ENCODE measurements around the gene NAV1.
"Not testable (repeated sequence)": the region's sequence is repeated elsewhere in the genome, so short reads cannot be mapped to it uniquely, and the experiment has no call there.

Gene NAV1

GRCh38 chr1:201504799-201505502 is 34.0 kb upstream of the NAV1 start:
- DNase-seq, result peak; percentile 51

DNA sequence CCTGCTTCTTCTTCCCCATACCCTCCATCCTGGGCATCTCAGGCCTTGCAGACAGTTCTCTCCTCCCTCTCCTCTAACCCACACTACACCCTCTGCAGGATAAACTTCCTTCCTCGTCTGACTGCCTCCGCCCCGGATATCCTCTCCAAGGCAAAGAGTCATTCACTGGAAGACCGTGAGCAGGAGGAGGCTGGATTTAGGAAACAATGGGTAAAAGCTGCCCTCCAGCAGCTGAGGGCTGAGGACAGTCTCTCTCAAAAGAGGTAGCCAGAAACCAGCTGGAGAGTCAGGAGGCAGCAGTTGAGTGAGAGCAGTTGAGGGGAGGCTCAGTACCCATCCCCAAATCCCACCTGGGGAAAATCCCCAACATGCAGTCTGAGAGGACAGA is 33.4 kb upstream of the NAV1 start:
- peak; percentile 55 for DNase-seq

- no peak for DNase-seq
Measured at GRCh38 chr1:201506092-201506491, 32.8 kb upstream of the NAV1 start.

- peak; percentile 75 for DNase-seq
Measured at GRCh38 chr1:201506557-201507359, 32.2 kb upstream of the NAV1 start, which contains the start of gene CSRP1. Gene CSRP1, minus strand, starts transcription at chr1:201507123. Its CDS starts 10,820 bp downstream, at chr1:201496303.

- DNase-seq, result no peak
Measured at GRCh38 chr1:201507360-201507675, 31.6 kb upstream of the NAV1 start.

- no peak for DNase-seq
Measured at GRCh38 chr1:201508809-201509208, 30.1 kb upstream of the NAV1 start.

DNA sequence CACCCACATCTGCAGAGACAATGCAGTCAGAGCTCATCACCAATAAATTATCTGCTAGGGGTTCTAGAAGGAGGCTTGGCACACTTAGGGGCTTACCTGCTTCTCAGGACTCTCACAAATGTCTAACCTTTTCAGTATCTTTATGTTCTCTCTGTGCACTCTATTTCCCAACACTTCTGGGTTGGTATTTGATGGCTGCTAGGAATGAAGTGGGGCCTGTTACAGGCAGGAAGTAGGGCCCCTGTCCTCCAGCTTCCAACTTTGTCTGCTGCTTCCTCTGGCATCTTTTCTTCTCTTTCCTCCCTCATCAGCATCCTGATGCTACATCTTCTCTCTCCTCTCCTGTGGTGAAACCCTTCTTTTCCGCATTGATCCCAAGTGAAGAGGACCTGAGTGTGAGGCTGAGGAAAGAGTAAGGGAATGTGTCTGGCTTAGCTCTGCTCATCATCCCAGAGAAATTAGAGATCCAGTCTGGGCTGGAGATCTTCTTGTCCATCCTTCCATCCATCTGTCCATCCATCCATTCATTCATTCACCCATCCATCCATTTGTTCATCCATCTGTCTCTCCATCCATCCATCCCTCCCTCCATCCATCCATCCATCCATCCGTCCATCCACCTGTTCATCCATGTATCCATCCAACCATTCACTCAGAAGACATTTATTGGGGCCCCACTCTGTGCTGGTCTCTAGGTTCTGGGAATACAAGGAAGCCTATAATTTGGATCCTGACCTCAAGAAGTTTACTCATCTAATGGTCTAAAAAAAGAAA is 29.1 kb upstream of the NAV1 start:
- no peak for DNase-seq

- DNase-seq, result no peak
Measured at GRCh38 chr1:201510734-201511133, 28.2 kb upstream of the NAV1 start.

DNA sequence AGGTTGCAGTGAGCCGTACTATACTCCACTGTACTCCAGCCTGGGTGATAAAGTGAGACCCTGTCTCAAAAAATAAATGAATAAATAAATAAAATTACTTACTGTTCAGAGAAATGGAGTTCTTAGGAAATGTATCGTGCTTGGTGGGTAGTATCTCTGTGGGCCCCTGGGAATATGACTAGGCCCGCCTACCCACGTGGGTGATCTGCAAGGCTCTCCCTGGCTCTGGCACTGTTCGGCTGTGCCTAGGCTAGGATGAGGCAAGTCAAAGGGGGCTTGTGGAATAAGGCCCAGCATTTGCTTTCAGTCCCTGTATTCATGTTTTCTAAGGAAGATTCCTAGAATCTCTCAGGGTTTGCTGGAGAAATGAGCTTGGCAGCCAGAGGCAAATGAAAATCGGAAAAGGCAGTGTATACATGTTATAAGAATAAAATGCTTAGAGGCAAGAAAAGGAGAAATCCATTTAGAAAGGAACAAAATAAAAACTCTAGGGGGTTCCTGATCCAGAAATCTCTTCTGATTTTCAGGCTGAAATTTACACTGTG is 27.5 kb upstream of the NAV1 start:
- no peak for DNase-seq

- no peak for DNase-seq
Measured at GRCh38 chr1:201511941-201512539, 26.9 kb upstream of the NAV1 start.

GRCh38 chr1:201513498-201514243 is 25.3 kb upstream of the NAV1 start:
- DNase-seq, result no peak

GRCh38 chr1:201514466-201514865 is 24.5 kb upstream of the NAV1 start:
- DNase-seq, result no peak

DNA sequence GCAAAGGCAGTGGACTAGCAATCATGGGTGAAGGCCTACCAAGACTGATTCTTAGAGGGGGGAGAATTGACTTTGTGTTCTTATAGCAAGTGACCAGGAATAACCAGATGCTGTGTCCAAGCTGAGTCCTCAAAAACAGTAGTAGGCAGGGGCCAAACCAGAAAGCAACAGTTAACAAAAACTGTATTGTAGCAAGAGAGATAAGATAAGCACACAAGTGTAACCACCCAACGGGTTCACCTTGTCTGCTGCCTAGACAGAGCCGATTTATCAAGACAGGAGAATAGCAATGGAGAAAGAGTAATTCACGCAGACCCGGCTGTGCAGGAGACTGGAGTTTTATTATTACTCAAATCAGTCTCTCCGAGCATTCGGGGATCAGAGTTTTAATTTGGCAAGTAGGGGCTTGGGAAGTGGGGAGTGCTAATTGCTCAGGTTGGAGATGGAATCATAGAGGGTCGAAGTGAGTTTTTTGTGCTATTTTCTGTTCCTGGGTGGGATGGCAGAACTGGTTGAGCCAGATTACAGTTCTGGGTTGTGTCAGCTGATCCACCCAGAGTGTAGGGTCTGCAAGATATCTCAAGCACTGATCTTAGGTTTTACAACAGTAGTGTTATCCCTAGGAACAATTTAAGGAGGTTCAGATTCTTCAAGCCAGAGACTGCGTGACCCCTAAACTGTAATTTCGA is 23.7 kb upstream of the NAV1 start:
- DNase-seq, result no peak

DNA sequence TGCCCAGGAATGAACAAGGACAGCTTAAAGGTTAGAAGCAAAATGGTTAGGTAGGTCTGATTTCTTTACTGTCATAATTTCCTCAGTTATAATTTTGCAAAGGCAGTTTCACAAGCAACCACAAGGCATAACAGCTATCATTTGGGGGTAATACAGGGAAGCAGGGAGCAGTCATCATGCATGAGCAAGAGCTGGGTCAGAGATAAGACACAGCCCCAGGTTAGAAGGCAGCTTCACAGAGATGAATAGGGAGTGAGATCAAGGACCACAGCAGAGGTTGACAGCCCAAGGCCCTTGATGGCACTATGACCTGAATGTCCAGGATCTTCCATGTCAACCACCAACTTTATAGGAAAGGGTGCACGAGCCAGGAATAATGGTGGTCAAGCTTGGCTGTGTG is 23.0 kb upstream of the NAV1 start:
- no peak for DNase-seq

DNA sequence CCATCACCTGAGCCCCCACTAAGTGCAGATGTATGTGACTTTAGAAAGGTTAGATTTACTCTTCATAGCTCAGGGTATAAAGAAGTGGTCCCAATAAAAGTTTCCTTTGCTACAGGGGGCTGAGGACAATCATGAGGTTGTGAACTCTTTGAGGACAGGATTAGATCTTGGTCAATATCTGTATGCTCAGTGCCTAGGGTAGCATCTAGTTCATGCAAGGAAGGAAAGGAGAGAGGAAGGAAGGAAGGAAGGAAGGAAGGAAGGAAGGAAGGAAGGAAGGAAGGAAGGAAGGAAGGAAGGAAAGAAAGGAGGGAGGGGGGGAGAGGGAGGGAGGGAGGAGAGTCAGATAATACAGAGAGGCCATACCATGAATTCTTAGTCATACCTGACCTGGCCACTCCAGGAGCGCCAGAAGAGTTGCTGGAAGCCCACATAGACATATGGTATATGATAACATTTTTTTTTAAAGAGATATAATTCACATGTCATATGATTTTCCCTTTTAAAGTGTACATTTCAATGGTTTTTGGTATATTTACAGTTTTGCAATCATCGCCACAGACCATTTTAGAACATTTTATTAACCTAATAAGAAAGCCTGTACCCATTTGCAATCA is 22.3 kb upstream of the NAV1 start:
- DNase-seq, result no peak

DNA sequence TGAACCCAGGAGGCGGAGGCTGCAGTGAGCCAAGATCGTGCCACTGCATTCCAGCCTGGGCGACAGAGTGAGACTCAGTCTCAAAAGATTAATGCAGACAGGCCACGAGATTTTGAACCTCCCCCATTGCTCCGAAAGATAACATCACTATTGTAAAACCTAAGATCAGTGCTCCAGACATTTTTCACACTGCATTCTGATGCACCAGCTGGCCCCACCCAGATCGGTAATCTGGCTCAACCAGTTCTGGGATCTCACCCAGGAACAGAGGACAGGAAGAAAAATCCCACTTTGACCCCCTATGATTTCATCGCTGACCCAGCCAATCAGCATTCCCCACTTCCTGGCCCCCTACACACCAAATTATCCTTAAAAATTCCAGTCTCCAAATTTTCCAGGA is 21.3 kb upstream of the NAV1 start:
- no peak for DNase-seq

- DNase-seq, result no peak
Measured at GRCh38 chr1:201518071-201518470, 20.9 kb upstream of the NAV1 start.

- not testable (repeated sequence) for DNase-seq
Measured at GRCh38 chr1:201520046-201520575, 18.8 kb upstream of the NAV1 start.

DNA sequence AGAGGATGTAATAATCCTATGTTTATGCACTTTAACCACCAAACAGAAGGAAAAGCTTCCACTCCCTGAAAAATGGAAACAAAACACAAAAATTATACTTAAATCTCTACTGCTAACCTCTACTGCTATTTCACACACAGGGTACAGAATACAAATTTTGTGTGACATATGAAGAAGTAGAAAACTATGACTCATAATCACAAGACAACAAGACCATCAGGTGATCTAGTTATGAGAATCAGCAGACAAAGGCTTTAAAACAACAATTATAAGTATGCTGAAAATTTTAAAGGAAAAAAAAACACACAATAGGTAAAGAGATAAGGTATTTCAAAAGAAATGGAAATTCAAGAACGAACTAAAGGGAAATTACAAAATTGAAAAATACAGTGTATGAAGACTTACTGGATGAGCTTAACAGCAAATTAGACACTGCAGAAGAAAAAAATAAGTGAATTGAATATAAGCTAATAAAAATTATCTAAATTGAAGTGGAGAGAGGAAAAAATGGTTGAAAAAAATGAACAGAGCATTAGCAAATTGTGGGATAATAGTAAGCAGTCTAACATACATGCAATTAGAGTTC is 13.6 kb upstream of the NAV1 start:
- DNase-seq, result no peak

- no peak for DNase-seq
Measured at GRCh38 chr1:201527879-201528278, 11.0 kb upstream of the NAV1 start.
